NCI-H345 treated with DMSO at 0.1 percent for 48 hours (cell line): ENCODE results near the gene ACOXL.

Experiments used
- DNase-seq: peaks from one replicate; lab custom pipeline; 2025; ENCODE audit not compliant: unreplicated experiment; lab: John Stamatoyannopoulos, UW

The ACOXL gene

DNA sequence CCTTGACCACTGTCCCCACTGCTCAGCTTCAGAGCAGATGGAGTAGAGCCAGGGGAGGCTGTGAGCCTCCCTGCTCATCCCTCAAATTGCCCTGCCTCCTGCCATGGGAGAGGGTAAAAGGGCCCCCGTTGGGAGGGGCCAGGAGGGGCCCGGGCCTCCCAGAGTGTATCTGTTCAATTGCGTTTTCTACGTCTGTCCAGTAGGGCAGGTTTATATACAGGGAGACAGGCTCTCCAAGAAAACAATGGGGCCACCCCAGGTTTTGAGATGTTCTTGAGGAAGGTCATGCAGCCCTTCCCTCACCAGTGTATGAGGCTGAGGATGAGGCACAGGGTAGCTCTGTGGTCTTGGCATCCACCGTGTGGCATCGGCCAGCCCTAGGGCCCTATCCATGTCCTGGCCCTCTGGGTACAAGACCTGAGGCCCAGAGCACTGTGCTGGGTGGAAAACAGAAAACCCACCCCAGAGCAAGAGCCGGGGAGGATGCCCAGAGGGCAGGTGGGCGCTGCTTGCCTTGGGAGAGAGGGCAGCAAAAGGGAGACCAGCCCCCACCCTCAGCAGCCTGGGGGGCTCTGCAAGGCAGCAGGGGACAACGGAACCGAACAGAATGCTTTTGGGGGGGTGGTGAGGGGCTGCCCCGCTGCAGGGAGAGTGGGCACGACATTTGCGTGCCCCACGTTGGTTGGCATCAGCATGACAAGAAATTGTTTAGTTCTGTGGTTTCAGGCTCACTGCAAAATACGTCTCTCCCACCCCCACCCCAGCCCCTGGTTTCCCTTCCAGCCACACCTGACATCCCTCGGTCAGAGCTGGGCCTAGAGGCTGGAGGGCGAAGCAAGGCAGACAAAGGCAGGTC, 141.5 kb downstream of the ACOXL start:
- DNase-seq, result no peak

DNA sequence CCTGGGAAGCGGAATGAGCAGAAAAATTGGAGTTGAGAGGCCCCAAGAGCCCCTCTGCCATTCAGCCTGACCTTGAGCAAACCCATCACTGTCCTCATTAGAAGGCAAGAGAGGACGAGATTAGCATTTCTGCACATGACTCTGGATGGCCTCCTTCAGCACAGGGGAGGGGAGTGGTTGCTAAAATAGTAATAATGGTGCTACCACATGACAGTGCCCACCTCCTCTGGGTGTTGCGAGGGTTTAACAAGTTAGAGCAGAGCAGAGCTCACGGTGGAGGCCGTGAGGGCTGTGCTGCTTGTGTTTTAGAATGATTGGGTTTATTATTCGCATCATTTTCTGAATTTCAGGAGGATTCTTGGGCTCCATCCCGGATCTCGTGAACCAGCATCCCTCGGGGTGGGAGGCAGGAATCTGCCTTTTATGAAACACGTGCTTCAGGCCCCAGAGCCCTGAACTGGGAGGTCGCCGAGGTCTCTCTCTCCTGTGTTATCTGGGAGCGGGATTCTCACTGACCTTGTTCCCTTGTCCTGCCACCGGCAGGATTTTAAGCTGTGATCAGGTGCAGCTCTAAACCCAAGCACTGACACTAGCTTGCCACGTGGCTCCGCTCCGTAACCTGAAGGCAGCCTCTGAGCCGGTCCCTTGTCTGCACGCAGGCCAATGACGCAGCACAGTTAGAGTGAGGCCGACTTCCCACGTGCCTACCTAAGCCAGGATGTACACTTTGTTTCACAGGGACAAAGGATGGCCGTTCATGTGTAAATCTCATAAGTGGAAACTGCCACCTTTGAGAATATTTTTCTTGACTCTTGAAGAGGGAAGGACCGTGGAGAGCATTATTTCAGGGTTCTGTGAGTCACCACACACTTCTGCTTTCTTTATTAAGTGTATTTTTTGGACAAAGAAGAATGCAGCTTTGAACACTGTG, 142.3 kb downstream of the ACOXL start:
- DNase-seq, result no peak

DNA sequence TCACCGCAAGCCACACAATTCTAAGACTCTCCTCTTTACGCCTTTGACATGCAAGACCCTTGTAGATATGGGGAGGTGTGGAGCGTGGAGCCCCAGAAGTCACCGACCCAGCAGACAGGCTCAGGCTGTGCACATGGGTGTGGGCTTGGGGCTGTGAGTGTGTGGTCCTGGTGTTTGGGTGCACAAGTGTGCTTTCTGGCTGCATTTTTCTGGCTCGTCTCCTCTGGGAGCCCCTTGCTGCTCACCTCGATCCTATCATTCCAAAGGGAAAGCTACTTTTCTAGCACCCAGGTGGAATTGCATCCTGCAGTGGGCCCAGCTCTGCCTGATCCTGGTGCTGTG, 143.0 kb downstream of the ACOXL start:
- no peak for DNase-seq

DNA sequence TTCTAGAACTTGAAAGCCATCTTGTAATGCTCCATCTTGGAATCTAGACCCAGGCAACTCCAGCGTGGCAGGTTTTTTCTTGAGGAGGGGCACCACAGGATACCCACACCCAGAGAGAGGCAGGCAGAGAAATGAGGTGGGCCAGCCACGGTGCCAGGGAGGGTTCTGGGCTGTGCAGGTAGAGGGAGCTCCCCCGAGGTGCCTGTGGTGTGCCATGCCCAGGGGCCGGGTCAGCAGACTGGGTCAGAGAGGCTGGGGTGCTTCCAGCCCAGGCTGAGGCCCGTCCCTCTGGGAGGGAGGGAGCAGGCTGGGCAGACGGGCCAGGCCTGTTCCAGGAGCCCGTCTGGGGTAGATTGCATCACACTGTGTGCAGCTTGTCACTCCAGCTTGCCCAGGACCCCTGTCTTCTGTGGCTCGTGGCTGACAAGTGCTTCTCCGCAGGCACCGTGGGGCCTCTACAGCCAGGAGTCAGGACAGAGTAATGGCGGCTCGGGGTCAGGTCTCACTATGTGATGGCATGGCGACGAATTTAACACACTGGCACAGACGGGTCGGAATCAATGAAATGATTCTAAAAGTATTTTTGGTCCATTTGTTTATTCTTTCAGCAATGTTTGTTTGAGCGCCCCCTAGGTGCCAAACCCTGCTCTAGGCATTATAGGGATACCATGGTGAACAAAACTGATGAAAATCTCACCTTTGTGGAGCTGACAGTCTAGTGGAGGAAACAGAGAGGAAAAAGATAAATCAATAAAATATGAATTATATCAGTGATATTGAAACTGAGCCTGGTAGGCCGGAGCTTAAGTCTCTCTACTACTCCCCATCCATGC, 144.0 kb downstream of the ACOXL start:
- no peak for DNase-seq

DNA sequence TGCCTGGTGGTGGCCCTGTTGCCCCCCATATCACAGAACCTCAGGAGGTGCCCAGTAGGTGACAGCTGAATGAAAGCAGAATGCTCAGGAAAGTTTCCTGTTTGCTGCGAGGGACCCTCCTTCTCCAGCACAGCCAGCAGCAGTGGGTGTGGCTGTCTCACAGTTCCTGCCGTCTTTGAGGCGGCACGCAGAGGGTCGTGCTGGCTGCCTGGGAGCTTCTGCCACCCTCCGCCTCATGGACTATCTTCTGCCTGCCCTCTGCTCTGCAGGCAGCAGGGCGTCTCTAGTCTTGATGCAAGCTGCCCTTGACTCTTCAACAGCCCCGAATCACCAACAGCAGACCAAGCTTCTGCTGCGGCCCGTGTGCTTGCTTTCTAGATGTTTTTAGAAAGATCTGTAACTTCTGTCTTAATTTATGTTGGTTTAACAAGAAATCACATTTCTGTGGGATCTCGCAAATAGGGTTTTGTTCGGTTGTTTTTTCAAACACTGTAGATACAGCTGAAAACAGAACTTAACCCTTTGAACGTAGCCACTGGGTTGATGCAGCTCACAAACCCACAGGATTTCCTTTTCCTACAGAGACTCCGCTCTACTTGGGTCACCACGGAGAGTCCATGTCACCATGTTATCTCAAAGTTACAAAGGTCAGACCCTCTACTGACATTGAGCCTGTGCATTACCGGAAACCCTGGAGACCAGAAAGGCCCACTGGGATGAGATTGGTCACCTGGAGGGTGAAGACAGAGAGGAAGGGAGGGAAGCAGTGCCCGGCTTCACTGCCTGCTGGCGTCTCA, 144.9 kb downstream of the ACOXL start:
- no peak for DNase-seq

DNA sequence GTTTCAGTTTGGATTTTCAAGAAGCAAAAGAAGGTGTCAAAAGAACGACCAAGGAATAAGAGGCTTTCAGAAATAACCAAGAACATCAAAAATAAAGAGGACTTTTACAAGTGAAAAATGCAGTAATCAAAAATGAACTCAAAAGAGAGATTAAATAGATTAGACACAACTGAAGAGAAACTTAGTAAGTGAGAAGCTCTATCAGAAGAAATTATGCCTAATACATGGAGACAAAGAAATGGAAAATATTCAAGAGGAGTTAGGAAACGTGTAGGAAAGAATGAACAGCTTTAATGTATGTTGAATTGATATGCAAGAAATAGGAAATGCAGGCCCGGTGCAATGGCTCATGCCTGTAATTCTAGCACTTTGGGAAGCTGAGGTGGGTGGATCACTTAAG, 145.8 kb downstream of the ACOXL start:
- DNase-seq, result no peak

DNA sequence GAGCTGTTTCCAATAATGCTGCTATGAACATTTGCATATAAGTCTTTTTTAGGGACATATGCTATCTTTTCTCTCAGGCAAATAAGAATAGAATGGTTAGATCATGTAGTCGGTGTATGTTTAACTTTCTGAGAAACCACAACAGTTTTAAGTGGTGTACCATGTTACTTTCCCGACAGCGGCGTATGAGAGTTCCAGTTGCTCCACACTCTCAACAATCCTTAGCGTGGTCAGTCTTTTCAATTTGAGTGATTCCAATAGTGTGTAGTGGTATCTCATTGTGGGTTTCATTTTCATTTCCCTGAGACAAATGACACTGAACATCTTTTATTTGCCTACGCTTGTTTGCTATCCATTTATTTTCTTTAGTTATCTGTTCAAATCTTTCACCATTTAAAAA, 149.5 kb downstream of the ACOXL start:
- DNase-seq, result no peak

DNA sequence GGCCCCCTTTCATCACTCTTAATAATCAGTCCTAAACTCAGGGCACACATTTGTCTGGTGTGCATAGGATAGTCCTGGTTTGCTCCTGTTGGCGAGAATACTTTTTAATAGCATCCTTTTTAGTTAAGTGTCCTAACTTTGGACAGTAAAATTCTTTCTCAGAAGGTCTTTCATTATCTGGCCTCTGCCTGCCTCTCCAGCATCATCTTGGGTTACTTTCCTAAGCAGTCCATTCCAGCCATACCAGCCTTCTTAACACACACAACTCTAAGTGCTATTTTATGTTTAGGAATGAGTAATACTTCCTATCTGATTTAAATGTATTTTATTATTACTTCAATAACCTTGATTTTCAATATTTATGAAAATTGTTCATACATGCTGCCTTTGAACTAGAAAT, 151.0 kb downstream of the ACOXL start:
- DNase-seq, result no peak

DNA sequence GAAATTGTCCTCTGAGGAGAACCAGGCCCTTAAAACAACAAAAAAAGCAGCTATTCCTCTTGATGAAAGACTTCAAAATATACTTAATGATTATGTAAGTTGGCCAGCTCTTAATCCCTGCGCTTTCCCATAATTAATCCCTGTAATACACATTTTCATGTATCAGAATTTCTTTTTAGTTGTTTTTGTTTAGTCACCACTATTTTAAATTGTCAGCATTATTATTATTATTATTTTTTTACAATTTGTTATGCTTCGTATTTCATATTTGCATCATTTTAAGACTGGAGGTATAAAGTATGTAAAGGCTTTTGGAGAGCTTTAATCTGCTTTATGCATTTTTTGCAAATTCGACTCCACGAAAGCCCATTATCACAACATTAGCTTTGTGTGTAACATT, 152.9 kb downstream of the ACOXL start:
- DNase-seq, result no peak

DNA sequence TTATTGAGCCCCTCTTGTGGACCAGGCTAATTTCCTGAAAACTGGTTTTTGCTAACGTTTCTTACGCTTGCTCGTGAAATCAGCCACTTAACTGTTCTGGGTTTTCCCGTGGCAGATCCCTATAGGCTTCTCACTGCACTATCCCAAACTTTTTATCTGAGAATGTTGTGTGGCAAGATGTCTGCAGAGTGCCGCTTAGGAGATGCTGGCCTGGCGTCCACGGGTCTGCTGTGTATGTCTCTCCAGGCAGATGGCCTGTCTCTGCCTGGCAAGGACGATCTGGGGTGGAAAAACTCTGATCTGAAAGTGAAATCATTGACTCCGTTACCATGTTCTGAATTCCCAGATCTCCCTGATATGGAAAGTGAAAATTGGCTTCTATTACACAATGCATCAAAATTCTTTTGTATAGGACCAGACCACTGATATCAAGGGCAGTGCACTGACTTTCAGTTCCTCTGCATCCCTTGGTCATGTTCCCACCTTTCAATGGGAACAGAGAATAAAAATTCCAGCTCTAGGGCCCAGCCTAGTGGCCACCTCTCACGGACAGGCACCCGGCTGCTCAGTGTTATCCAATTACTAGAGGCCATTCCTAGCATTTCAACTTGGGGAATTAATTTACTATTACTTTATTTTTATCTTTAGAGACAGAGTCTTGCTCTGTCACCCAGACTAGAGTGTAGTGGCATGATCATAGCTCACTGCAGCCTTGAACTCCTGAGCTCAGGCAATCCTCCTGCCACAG, 154.6 kb downstream of the ACOXL start:
- DNase-seq, result no peak

DNA sequence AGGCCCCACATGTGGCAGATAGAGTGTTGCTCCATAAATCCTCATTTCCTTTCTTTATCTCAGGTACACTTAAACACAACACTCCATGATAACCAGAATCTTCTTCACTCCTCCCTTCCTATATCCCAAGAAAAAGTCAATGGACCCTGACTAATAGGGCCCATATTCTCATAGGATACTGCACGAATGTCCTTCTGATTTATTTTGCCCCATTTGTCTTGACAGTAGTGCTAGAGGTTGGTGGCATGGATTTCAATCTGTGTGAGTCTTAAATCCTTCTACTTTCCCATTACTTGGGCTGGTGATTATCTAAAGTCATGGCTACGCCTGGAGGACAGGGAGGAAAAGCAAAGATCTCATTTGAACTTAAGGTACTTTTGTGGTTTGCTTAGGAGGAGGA, 156.0 kb downstream of the ACOXL start:
- no peak for DNase-seq

DNA sequence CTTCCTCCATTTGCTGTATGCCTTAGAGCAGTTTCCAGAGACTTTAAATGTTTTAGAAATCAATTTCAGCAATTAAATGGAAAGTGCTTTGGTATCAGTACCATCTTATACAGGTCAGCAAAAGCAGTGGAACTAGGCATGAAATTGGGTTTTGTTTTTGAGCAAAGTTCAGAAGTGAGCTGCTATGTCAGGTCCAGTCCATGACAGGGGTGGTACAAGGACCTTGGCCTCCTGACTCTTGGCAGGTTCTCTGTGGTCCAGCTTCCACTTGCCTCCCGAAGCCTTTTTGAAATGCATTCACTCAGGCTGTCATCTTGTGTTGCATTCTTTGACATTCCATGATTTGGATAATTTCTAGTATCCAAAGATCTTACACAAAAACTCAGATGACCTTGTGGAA, 159.3 kb downstream of the ACOXL start:
- no peak for DNase-seq

DNA sequence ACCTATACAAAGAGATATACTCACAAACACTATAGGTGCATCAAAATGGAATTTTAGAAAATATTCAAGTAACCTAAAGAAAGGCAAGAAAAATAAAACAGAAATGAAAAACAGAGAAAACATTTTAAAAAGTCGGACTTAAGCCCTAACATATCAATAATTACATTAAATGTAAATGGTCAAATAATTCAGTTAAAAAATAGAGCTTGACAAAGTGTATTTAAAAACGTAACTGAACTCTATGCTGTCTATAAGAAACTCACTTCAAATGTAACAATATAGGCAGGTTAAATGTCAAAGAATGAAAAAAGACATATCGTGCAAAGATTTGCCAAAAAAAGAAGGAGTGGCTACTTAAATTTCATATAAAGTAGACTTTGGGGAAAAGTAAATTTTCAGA, 163.9 kb downstream of the ACOXL start:
- DNase-seq, result no peak

DNA sequence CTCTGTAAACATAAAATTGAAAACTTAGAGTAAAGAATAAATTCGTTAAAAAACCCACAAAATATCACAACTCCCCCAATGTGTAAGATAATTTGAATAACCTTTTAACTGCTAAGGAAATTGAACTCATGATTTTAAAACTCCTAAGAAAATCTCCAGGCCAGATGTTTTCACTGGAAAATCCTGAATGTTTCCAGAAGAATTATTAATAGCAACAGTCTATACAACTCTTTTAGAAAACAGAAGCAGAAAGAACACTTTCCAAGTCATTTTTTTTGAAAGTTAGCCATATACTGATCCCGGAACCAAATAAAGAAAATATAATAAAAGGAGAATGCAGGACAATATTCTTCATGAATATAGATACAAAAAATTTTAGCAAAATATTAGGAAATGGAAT, 165.6 kb downstream of the ACOXL start:
- no peak for DNase-seq

DNA sequence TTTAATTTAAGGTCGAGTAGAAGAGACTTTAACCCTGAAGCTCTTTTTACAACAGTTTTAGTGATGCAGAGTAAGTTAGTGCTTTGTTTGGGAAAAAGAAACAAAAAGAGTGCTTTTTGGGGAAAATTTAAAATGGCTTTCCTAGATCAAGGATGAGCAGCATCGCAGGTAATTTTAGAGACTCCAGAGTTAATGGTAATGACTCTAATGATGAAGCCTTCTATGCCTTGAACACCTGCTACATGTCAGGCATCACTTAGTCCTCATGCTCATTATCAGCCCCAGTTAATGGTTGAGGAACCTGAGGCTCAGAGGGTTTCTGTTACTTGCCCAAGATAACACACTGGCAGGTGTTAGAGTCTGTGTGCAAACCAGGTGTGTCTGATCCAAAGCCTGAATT, 167.8 kb downstream of the ACOXL start:
- no peak for DNase-seq

DNA sequence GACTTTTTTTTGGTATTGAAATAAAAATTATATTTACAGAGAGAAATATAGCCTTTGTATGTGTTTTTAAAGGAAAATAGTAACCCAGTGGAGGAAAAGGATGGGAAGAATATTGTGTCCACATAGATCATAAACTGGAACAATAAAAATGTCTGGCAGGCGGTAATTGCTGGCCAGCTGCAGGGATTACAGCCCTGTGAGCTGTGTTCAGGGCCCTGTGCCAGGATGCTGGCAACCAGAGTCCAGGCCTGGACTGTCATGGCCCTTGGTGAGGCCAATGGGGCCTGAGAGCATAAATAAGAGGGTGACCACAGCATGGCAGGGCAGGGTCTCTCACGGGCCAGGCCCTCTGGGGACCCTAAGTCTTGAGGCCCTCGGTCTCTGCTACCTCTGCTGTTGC, 171.2 kb downstream of the ACOXL start:
- no peak for DNase-seq

DNA sequence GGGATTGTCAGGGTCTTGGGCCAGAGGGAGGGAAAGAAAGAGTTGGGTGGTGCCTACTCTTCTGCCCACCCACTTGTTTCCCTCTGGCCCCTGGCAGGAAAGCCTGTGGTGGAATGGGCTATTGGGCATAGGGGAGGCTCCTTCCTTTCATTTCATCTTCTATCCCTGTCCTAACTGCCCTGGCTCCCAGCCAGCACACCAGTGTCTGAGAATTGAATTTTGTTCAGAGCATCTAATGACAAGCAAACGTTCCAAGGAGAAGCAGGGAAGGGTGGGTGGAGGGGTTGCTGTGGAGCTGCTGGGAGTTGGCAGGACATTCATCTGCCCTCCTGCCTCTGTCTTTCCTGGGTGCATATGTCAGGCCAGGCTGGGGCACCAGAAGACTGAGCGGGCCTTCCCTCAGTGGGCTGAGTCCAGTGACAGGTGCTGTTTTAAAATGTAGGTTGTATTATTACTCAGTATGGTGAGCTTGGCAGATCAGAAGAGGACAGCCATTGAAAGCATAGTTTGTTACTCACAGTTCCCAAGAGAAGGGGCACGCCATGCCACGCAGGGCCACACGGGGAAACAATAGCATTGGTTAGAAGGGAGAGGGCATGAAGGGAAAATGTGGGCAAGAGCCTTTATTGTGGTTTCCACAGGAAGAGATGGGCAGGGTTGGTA, 171.9 kb downstream of the ACOXL start:
- DNase-seq, result no peak

DNA sequence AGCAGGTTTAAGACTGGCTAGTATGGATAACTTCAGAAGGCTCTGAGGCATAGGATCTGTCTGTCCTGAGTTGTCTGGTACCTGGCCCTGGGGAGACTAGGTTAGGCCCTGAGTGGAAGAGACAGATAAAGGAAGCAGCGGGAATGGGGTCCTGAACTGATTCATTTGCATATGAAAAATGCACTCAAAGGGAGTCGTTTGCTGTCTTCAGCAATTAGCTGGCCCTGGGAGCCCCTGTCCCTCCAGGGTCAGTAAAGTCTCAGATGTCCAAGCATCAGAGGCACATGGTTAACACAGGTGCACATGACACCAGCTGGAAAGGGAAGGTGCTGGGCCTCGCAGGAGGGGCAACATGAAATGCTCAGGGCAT, 172.4 kb downstream of the ACOXL start:
- no peak for DNase-seq

DNA sequence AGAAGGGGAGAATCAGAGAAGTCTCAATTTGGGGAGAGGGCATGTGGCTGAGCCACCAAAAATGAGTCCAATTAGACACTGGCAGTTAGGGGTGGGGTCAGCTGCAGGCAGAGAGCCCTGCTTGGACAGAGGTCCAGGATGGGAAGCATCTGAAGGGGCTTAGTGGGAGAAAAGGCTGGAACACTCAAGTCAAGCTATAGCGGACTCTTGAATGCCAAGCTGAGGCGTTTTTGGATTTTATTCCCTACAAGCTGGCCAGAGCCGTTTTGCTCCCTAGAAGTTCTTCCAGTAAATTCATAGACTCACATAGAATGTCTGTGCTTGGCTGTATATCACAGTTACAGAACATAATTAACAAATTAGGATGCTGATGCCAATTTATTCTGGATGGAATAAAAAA, 172.8 kb downstream of the ACOXL start:
- no peak for DNase-seq
